Measurements from ENCODE around the gene MGAT3.

Gene MGAT3

DNA sequence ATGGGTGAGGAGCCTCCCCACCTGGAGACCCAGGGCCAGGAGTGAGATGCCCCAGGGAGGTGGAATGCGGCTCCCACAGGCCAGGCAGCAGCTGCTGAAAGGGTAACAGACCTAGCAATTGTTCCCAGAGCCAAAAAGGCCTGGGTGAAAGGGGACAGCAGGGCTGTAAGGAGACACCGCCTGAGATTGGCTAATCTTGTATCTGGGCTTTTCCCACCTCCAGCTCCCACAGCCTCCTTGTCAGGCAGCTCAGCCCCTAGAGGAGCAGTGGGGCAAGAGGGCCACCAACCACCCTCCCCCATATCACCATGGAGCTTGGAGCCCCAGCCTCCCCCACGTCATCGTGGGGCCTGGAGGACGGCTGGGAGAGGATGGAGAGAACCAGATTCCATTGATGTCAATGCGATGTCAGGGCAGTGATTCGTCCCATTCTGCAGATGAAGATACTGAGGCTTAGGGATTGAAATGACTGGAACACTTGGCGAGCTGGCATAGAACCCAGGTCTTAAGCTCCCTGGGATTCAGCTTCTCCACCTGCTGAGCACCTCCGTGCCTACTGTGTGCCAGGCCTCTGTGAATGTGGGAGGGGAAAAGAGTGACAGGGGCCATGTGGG lies 2.9 kb upstream of the MGAT3 start:
- no peak for DNase-seq

DNA sequence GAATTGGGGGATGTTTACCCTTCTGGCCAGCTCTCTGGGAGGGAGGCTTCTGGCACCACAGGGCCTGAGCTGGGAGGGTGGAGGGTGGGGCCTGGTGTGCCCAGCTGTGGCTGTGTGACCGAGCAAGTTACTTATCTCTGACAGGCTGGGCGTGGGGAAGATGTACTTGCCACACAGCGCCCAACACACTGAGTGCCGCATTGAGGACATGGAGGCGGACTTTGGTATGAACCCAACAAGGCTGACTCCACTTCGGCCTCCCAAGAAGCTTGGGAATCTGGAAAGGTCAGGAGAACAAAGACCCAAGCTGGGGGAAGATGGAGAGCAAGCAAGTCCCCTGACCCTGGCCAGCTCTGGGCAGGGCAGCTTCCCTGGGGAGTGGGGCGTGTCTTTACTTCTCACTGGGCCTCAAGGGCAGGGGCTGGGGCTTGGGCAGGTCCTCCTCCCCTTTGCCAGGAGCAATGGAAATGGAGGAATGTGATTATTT lies 2.4 kb upstream of the MGAT3 start:
- DNase-seq = no peak

DNA sequence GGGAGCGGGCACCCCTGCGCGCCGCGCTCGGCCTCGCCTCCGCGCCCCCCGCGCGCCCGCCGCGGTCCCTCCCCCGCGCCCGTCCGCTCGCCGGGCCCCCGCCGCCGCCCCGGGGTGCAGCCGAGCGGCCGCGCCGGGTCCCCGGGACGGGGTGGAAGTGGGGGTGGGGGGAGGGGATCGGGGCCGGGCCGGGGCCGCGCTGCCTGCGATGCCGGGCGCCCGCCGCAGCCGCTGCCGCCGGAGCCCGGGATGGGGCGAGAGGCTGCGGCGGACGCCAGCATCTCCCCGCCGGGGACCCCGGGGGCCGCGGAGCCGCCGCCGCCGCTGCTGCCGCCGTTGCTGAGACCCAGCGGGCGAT lies 365 bp downstream of the MGAT3 start:
- no peak for DNase-seq

DNA sequence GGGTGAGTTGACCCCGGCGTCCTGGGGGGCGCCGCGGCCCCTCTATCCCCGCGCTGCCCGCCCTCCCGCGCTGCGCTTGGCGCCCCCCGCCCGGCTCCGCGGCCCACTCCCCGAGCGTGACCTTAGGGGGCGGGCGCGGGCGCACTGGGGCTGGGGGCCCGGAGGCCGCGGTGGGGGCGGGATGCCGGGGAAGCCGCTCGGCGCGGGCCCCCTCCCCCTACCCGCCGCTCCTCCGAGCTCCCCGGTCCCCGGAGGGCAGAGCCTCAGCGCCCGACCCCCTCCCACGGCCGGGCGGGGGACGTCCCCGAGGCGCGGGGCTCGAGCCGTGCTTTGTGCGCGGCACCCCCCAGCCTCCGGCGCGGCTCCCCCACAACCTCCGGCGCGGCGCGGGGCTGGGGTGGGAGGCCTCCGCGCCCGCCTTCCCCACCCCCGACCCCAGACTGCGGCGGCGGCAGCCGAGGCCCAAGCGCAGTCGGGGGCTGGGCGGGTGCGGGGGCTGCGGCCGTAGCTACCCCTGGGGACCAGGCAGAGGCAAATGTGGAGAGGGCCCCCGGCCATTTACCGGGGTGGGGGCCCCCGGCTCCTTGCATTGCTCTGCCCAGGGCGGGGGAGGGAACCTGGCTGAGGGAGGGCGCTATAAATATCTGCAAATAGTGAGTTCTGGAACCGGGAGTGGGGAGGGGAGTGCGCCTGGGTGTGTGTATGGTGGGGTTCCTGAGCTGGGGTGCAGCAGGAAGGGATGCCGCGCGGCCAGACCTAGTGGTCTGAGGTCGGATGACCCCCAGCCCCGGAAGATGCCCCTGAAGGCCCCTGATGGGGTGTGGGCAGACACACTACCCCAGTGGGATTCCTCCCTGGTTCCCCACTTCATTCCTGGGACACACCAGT lies 988 bp downstream of the MGAT3 start:
- no peak for DNase-seq

GRCh38 chr22:39458444-39459083 lies 1.8 kb downstream of the MGAT3 start:
- DNase-seq = no peak

DNA sequence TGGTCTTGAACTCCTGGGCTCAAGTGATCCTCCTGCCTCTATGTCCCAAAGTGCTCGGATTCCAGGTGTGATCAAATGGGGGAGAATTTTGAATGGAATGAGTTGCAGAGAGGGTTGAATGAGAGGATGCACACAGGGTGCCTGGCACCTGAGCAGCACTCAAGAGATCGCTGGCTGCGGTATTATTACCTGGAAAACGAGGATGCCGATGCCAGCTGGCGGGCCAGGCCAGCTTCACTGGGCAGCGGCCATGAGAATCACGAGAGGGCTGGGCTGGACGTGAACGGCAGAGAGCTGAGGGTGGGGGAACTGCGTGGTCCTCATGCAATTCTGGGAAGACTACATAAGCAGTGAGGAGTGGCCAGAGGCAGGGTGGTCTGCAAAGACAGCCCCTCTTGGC lies 2.9 kb downstream of the MGAT3 start:
- no peak for DNase-seq

- DNase-seq = no peak
Observed at GRCh38 chr22:39462443-39463221, 5.8 kb downstream of the MGAT3 start.

DNA sequence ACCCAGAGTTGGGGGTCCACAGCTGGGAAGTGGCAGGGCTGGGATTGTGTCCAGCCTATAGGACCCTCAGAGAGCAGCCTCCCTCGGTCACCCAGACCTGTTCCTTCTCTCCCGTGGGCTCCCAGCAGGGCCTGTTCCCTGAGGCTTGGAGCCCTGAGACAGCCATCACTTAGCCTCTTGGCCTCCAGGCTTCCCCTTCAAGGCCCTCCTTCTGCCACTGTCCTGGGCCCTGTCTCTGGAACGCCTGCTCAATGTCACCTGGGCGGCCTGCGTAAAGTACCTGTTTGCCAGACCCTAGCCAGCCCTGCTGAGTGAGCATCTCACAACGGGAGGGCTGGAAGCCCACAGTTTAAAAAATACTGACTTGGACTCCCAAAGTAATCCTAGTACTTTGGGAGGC lies 6.5 kb downstream of the MGAT3 start:
- no peak for DNase-seq

DNA sequence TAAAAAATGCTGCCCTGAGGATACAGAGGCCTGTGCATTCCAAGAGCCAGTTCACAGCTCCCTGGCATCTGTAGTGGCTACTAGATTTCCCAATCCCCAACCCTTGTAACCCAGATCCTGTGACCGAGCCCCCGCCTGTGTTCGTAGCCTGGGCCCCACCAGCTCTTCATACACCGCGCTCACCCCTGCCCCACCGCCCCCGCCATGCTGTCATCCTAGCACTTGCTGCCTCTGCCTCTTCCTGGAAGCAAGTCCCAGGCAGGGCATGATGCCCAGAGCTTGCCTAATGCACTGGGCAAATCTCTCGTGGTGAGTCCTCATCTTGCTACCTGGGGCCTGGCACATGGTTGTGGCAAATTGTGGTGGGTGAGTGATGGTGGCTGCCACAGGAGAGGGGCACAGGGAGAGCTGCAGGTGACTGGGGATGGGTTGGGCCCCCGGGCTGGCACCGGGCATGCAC lies 7.1 kb downstream of the MGAT3 start:
- DNase-seq = no peak

DNA sequence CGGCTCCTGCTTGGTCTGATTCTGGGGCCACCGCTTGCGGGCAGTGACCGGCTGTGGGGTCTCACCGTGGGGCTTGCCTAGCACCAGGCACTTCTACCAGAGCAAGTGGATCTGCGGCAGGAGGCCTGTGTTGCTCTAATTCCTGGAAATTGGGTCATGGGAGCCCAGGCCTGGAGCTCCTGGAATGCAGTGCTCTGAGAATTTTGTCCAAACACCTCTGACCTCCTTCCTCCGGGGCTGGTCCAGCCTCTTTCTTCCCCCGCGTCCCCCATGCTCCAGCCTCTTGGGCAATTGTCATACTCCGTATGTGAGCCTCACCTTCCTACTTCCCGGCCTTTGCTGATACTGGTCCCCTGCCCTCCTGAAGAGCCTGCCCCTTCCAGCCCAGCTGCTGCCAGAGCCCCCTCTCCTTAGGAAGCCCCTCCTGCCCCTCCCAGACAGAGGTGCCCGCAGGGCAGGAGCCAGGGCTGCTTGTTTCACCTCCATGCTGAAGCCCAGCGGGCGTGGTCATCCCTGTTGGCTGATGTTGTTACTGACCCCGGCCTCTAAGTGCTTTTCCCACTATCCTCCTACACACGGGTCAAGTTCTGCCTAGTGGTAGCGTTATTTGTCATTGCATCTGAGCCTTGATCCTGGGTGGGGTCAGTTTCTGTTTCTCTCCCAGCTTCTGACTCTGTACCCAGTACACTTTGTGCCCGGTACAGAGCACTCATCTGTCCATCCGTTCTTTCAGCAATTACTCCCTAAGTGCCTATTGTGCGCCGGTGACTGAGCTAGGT lies 9.6 kb downstream of the MGAT3 start:
- DNase-seq = no peak

DNA sequence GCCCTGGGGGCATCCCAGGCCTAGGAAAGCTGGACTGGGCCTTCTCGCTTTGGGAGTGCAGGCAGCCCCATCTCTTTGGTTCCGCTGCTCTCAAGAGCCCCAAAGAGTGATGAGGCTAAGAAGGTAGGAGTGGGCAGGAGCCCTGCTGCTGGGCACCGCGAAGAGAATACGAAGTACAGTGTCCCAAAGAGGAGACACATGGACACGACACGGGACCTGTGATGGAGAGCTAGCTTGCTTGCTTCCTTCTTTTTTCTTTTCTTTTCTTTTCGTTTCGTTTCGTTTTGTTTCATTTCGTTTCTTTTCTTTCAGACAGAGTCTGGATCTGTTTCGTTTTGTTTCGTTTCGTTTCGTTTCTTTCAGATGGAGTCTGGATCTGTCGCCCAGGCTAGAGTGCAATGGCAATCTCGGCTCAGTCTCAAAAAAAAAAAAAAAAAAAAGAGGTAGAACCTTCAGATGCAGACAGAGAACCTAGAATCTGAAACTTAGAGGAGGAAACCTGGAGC lies 10.6 kb downstream of the MGAT3 start:
- no peak for DNase-seq

- no peak for DNase-seq
Observed at GRCh38 chr22:39468487-39469325, 11.9 kb downstream of the MGAT3 start.

DNA sequence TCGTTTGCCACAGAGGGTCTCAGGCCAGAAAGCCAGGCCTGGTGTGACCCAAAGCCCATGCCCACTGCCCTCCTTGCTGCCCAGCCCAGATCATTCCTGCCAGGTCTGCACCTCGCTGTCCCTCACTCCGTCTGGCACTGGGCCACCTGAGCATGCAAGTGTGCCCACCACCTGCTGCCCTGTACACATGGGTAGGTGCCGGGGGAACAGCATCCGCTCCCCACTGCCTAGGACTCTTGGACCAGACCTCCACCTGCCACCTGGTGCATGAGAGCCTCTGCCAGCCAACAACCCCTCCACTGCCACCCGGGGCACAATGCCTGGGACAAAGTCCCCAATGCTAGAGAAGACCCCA lies 12.5 kb downstream of the MGAT3 start:
- no peak for DNase-seq

DNA sequence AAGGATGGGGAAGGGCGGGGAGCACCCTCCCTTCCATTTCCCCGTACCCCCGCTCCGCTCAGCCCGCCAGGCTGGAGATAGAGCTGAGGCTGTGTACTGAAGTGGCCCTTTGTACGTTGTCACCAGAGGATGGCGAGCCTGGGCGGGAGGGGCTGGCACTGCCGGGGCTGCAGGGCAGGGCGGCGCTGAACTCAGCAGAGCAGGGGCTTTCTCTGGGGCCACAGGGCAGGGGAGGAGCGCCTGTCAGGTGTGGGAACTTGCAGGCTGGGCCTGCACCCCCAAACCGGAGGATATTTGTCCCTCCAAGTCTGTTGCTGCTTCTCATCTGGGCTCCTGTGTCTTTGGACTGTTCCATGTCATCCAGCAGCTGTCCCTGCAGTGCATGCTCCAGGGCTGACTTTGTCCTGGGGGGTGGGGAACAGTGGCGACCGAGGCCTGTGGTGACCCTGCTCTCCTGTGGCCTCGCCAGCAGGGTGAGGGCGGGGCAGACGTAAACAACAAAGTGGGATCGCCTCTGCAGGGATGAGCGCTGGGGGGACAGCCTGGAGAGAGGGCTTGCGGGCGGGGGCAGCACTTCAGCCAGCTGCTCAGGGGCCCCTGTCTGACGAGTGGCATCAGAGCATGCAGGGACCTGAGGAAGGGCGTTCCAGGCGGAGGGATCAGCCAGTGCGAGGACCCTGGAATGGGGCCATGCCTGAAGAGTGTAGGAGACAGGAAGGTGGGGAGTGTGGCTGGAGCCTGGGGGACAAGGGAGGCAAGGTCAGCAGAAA lies 13.1 kb downstream of the MGAT3 start:
- DNase-seq = no peak

- DNase-seq = no peak
Observed at GRCh38 chr22:39470451-39471291, 13.9 kb downstream of the MGAT3 start.

GRCh38 chr22:39471381-39472141 lies 14.7 kb downstream of the MGAT3 start:
- peak; percentile 8 for DNase-seq

GRCh38 chr22:39472570-39473556 lies 16.1 kb downstream of the MGAT3 start:
- DNase-seq = no peak
